PC-3 (cell line): Measurements from ENCODE around the gene TMEM52B. TPM values are rescaled to one million over a fixed set of nuclear protein-coding genes. Genes with fewer than 3 reads are reported as not detected.
"Not testable (repeated sequence)": the region's sequence is repeated elsewhere in the genome, so short reads cannot be mapped to it uniquely, and the experiment has no call there.

Experiments
- ATAC-seq: fragments of 200-7000 bp; cut with Tn5 transposase; 2 replicates; pipeline ENCODE4 v1.9.1; 2020; ENCODE audit warnings: mild to moderate bottlenecking, moderate library complexity
- BruUV-seq: library from RNA; stranded (reverse); fragments of 400-500 nt; replicated peaks from 2 replicates; lab custom pipeline; 2021; lab: Mats Ljungman, UMichigan
- CTCF ChIA-PET: fragments of 300-600 bp; sonication (Branson Sonifier 250); formaldehyde crosslinking; loops from one replicate; lab custom pipeline; 2022; ENCODE audit warnings: antibody characterized with exemption; lab: Charles Lee
- POLR2A ChIA-PET: fragments of 300-600 bp; sonication (Branson Sonifier 250); formaldehyde crosslinking; loops from one replicate; lab custom pipeline; 2022; ENCODE audit warnings: antibody characterized with exemption; ENCODE audit not compliant: unreplicated experiment; lab: Charles Lee
- DNase-seq: peaks from one replicate; pipeline ENCODE4 v3.0.0-alpha.2; 2015
- H2AFZ ChIP-seq: fragments of 300-600 bp; sonication (generic); 2 replicates; pipeline ENCODE4 v1.6.0; 2016; ENCODE audit warnings: antibody characterized with exemption, low read length
- H3F3A ChIP-seq: fragments of 300-600 bp; sonication (generic); one replicate; pipeline ENCODE4 v1.6.0; 2017; ENCODE audit warnings: antibody characterized with exemption, low read length, control low read depth, mild to moderate bottlenecking; ENCODE audit not compliant: unreplicated experiment
- H3K27ac ChIP-seq: fragments of 300-600 bp; sonication (generic); 2 replicates; pipeline ENCODE4 v1.5.1; 2016; ENCODE audit warnings: mild to moderate bottlenecking, low read length
- H3K27me3 ChIP-seq: fragments of 300-600 bp; sonication (generic); 2 replicates; pipeline ENCODE4 v1.6.1; 2016; ENCODE audit warnings: low read length, mixed read lengths
- H3K36me3 ChIP-seq: fragments of 300-600 bp; sonication (generic); 2 replicates; pipeline ENCODE4 v1.6.1; 2016; ENCODE audit warnings: low read depth, mixed run types, low read length, mixed read lengths
- H3K4me1 ChIP-seq: fragments of 300-600 bp; sonication (generic); 2 replicates; pipeline ENCODE4 v1.5.1; 2016; ENCODE audit warnings: low read length; ENCODE audit not compliant: insufficient read depth
- H3K4me2 ChIP-seq: fragments of 300-600 bp; sonication (generic); 2 replicates; pipeline ENCODE4 v1.6.0; 2016; ENCODE audit warnings: low read length
- H3K4me3 ChIP-seq: fragments of 300-600 bp; sonication (generic); 2 replicates; pipeline ENCODE4 v1.5.1; 2016; ENCODE audit warnings: mild to moderate bottlenecking, low read length, mixed read lengths
- H3K79me2 ChIP-seq: fragments of 300-600 bp; sonication (generic); 2 replicates; pipeline ENCODE4 v1.6.1; 2017; ENCODE audit warnings: low read length, mixed read lengths
- H3K9ac ChIP-seq: fragments of 300-600 bp; sonication (generic); 2 replicates; pipeline ENCODE4 v1.6.0; 2016; ENCODE audit warnings: mild to moderate bottlenecking, low read length
- H3K9me2 ChIP-seq: fragments of 300-600 bp; sonication (generic); replicated peaks from 2 replicates; pipeline ENCODE4 v1.6.1; 2016; ENCODE audit warnings: mixed run types, low read length, mixed read lengths
- H3K9me3 ChIP-seq: fragments of 300-600 bp; sonication (generic); 2 replicates; pipeline ENCODE4 v1.6.1; 2016; ENCODE audit warnings: low read length, mixed read lengths
- H4K20me1 ChIP-seq: fragments of 300-600 bp; sonication (generic); 2 replicates; pipeline ENCODE4 v1.6.1; 2016; ENCODE audit warnings: low read length, mixed read lengths
- EZH2 ChIP-seq: fragments of 300-600 bp; sonication (generic); IDR thresholded peaks from one replicate; pipeline ENCODE4 v1.6.1; 2017; ENCODE audit warnings: antibody characterized with exemption, mild to moderate bottlenecking, low read length; ENCODE audit not compliant: unreplicated experiment
- EZH2phosphoT487 ChIP-seq: fragments of 300-600 bp; sonication (generic); IDR thresholded peaks from 2 replicates; pipeline ENCODE4 v1.6.1; 2018; ENCODE audit warnings: mild to moderate bottlenecking, antibody characterized with exemption, low read length, borderline replicate concordance
- intact Hi-C: fragments of 100-400 bp; cut with micrococcal nuclease; formaldehyde crosslinking; loops from 2 replicates; pipeline ENCODE4 v1.9.0; 2023
- total RNA-seq: library from RNA; depleted of rRNA; stranded (reverse); fragments of >200 nt; gene quantifications from 2 replicates; pipeline ENCODE4 v1.2.3, GENCODE V29; 2014
- TF ChIP-seq, protein P1 (sequence below): fragments of 300-600 bp; sonication (generic); conservative IDR thresholded peaks from 2 replicates; pipeline ENCODE4 v1.5.1; 2017; ENCODE audit warnings: antibody characterized with exemption, low read depth, mild to moderate bottlenecking, low read length

TMEM52B gene
- total RNA-seq, 1 experiment from 2014 or later = not detected

GRCh38 chr12:10182354-10183049 lies 3.7 kb downstream of the TMEM52B start:
- no TSS peak for BruUV-seq
- POLR2A ChIA-PET = no interaction called here
- H2AFZ ChIP-seq = no peak overlapping the region
- peak; percentile 76 for ATAC-seq
- peaks cover 4% of the 10 kb centered on the region for H3F3A ChIP-seq
- H3K79me2 ChIP-seq = no peaks in the 10 kb centered on the region
- no peaks in the 10 kb centered on the region for H4K20me1 ChIP-seq
- H3K4me2 ChIP-seq = peak overlapping the region; percentile 37
- no peaks in the 10 kb centered on the region for H3K27me3 ChIP-seq
- intact Hi-C loops = loop anchor here (1.0 kb wide), 1 partner anchor 8 kb away; no protein-coding TSS in a partner anchor
- H3K9ac ChIP-seq = no peak overlapping the region
- peak overlapping the region; percentile 16; the same call in 1 of the 2 replicates for H3K27ac ChIP-seq
- no peaks in the 10 kb centered on the region for H3K9me3 ChIP-seq
- no peaks in the 10 kb centered on the region for H3K9me2 ChIP-seq
- H3K4me1 ChIP-seq = peaks cover 32% of the 10 kb centered on the region
- DNase-seq = peak; percentile 63
- no peaks in the 10 kb centered on the region for H3K36me3 ChIP-seq
- CTCF ChIA-PET = no interaction called here
- no peak overlapping the region for H3K4me3 ChIP-seq
- no peak for TF ChIP-seq EZH2
- TF ChIP-seq EZH2phosphoT487 = no peak
- TF ChIP-seq, protein P1, sequence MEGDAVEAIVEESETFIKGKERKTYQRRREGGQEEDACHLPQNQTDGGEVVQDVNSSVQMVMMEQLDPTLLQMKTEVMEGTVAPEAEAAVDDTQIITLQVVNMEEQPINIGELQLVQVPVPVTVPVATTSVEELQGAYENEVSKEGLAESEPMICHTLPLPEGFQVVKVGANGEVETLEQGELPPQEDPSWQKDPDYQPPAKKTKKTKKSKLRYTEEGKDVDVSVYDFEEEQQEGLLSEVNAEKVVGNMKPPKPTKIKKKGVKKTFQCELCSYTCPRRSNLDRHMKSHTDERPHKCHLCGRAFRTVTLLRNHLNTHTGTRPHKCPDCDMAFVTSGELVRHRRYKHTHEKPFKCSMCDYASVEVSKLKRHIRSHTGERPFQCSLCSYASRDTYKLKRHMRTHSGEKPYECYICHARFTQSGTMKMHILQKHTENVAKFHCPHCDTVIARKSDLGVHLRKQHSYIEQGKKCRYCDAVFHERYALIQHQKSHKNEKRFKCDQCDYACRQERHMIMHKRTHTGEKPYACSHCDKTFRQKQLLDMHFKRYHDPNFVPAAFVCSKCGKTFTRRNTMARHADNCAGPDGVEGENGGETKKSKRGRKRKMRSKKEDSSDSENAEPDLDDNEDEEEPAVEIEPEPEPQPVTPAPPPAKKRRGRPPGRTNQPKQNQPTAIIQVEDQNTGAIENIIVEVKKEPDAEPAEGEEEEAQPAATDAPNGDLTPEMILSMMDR = no peak

GRCh38 chr12:10184261-10184843 lies 5.5 kb downstream of the TMEM52B start:
- CTCF ChIA-PET = no interaction called here
- no peaks in the 10 kb centered on the region for H4K20me1 ChIP-seq
- H3K4me3 ChIP-seq = no peak overlapping the region
- TF ChIP-seq EZH2phosphoT487 = no peak
- no peak for TF ChIP-seq EZH2
- TF ChIP-seq, protein P1 = no peak
- no peak overlapping the region for H2AFZ ChIP-seq
- H3K36me3 ChIP-seq = no peaks in the 10 kb centered on the region
- no peaks in the 10 kb centered on the region for H3K27me3 ChIP-seq
- H3F3A ChIP-seq = peaks cover 4% of the 10 kb centered on the region
- POLR2A ChIA-PET = no interaction called here
- no peaks in the 10 kb centered on the region for H3K9me3 ChIP-seq
- peaks cover 24% of the 10 kb centered on the region for H3K4me1 ChIP-seq
- intact Hi-C loops = no loop called here
- BruUV-seq = no TSS peak
- H3K9ac ChIP-seq = no peak overlapping the region
- H3K27ac ChIP-seq = no peak overlapping the region
- no peak overlapping the region for H3K4me2 ChIP-seq
- DNase-seq (no peak), ATAC-seq (no peak)
- H3K9me2 ChIP-seq = no peaks in the 10 kb centered on the region
- no peaks in the 10 kb centered on the region for H3K79me2 ChIP-seq

DNA sequence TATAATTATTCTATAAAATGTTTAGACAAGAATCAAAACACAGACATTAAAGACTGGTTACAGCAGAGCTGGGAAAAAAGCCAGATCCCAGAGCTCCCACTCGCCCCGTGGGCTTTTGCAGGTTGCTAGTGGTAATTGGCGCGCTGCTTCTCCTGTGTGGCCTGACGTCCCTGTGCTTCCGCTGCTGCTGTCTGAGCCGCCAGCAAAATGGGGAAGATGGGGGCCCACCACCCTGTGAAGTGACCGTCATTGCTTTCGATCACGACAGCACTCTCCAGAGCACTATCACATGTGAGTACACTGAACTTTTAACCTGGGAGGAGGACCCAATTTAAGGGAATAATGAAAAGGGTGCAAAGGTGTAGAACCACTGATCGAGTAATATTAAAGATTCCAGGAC lies 7.5 kb downstream of the TMEM52B start:
- intact Hi-C loops = no loop called here
- BruUV-seq = no TSS peak
- ChIA-PET POLR2A (no interaction called here), CTCF (no interaction called here)
- H3K4me3 ChIP-seq = no peak overlapping the region
- H3K79me2 ChIP-seq = no peaks in the 10 kb centered on the region
- H3K9me2 ChIP-seq = no peaks in the 10 kb centered on the region
- ATAC-seq = no peak
- H3K4me1 ChIP-seq = peaks cover 30% of the 10 kb centered on the region
- no peak for DNase-seq
- no peak overlapping the region for H2AFZ ChIP-seq
- H3K27ac ChIP-seq = no peak overlapping the region
- H3K9me3 ChIP-seq = no peaks in the 10 kb centered on the region
- peaks cover 10% of the 10 kb centered on the region for H3F3A ChIP-seq
- H4K20me1 ChIP-seq = no peaks in the 10 kb centered on the region
- TF ChIP-seq, protein P1 = no peak
- TF ChIP-seq EZH2phosphoT487 = no peak
- no peaks in the 10 kb centered on the region for H3K36me3 ChIP-seq
- H3K9ac ChIP-seq = no peak overlapping the region
- no peak overlapping the region for H3K4me2 ChIP-seq
- no peaks in the 10 kb centered on the region for H3K27me3 ChIP-seq

- H3K4me3 ChIP-seq, H3K27ac ChIP-seq, H3K36me3 ChIP-seq, H3K9ac ChIP-seq, intact Hi-C loops, BruUV-seq, CTCF ChIA-PET, DNase-seq, ATAC-seq, H3K79me2 ChIP-seq, H3K9me3 ChIP-seq, H3K9me2 ChIP-seq, H3K27me3 ChIP-seq, H4K20me1 ChIP-seq, POLR2A ChIA-PET, H2AFZ ChIP-seq, H3K4me2 ChIP-seq: not testable (repeated sequence)
- Histone ChIP-seq H3K4me1 (peaks cover 35% of the 10 kb centered on the region), H3F3A (peaks cover 14% of the 10 kb centered on the region)
Measured at GRCh38 chr12:10186958-10187357, 8.1 kb downstream of the TMEM52B start.
